Breast epithelium (tissue), 4 donors: ENCODE data around the gene RGS14. TPM values are rescaled to one million over a fixed set of nuclear protein-coding genes. Genes with fewer than 3 reads are reported as not detected.
A peak's percentile ranks its signal among the peaks of the same experiment; 100 is the strongest.

ENCODE experiments used
- DNase-seq, 2 donors: peaks; one replicate each; pipeline ENCODE4 v3.0.0-alpha.2; 2019; ENCODE audit warnings: low spot score in 2 of 2
- H3K27ac ChIP-seq, 2 donors: fragments of 200-600 bp; sonication (generic) in 1 of 2; one replicate each; pipeline ENCODE4 v1.5.1; 2016 to 2019; ENCODE audit warnings: mild to moderate bottlenecking in 1 of 2
- H3K27me3 ChIP-seq, 2 donors: fragments of 200-600 bp; sonication (generic) in 1 of 2; one replicate each; pipeline versions ENCODE4 v1.5.1 to v1.6.0; 2017 to 2019; ENCODE audit warnings: control low read depth in 1 of 2, mild to moderate bottlenecking in 1 of 2
- H3K36me3 ChIP-seq: fragments of 200-600 bp; one replicate; pipeline ENCODE4 v1.5.1; 2019
- H3K4me1 ChIP-seq, 2 donors: fragments of 200-600 bp; sonication (generic); one replicate each; pipeline ENCODE4 v1.5.1; 2016 to 2019; ENCODE audit warnings: control low read depth in 1 of 2
- H3K4me3 ChIP-seq, 3 donors: fragments of 200-600 bp; sonication (generic); 1 replicate in 2 of 3; 2 replicates in 1 of 3; pipeline ENCODE4 v1.5.1; 2016 to 2019; ENCODE audit warnings: mild to moderate bottlenecking in 3 of 3, moderate library complexity in 2 of 3
- H3K9me3 ChIP-seq, 2 donors: fragments of 200-600 bp; sonication (generic) in 1 of 2; one replicate each; pipeline ENCODE4 v1.5.1; 2016 to 2019; ENCODE audit warnings: control low read depth in 1 of 2
- CTCF ChIP-seq, 3 donors: fragments of 450-650 bp; IDR thresholded peaks; one replicate each; pipeline ENCODE4 v1.5.1; 2016 to 2017; ENCODE audit warnings: antibody characterized with exemption in 3 of 3, mild to moderate bottlenecking in 3 of 3, moderate library complexity in 3 of 3
- POLR2A ChIP-seq: fragments of 450-650 bp; IDR thresholded peaks from one replicate; pipeline ENCODE4 v1.6.1; 2016; ENCODE audit warnings: antibody characterized with exemption, mild to moderate bottlenecking, moderate library complexity
- POLR2AphosphoS5 ChIP-seq, 3 donors: sonication (generic); formaldehyde crosslinking; IDR thresholded peaks; one replicate each; pipeline ENCODE4 v1.6.1; 2017; ENCODE audit warnings: antibody characterized with exemption in 3 of 3
- intact Hi-C: fragments of 100-400 bp; cut with DNase I; formaldehyde crosslinking; loops from one replicate; pipeline ENCODE4 v1.15.1; 2023; ENCODE audit warnings: low total_unique reads
- total RNA-seq, 3 donors: library from RNA; depleted of rRNA; stranded (reverse); fragments of >200 nt; gene quantifications; one replicate each; pipeline ENCODE4 v1.1.0, GENCODE V29; 2016

RGS14 gene
- total RNA-seq, 3 donors from 2014 or later, result 9.0 to 16.4 (median 11.3) TPM

- Histone ChIP-seq H3K36me3 (no peaks in the 10 kb centered on the region), H3K4me1 (no peaks in the 10 kb centered on the region), H3K27me3 (no peaks in the 10 kb centered on the region), H3K4me3 (no peak overlapping the region), H3K27ac (no peak overlapping the region), H3K9me3 (no peaks in the 10 kb centered on the region)
- intact Hi-C loops, result loop anchor here (5.0 to 10.0 kb wide), 2 partner anchors 45 to 208 kb away; no protein-coding TSS in a partner anchor
- DNase-seq, result no peak
- TF ChIP-seq POLR2AphosphoS5 (IDR thresholded peaks at IDR 0.05) (no peak), POLR2A (no peak), CTCF (IDR thresholded peaks at IDR 0.05) (no peak)
Observed at GRCh38 chr5:177319913-177320588, 37.7 kb upstream of the RGS14 start.

- no peak for TF ChIP-seq POLR2A
- TF ChIP-seq CTCF (IDR thresholded peaks at IDR 0.05), result no peak
- TF ChIP-seq POLR2AphosphoS5 (IDR thresholded peaks at IDR 0.05), result no peak
- intact Hi-C loops, result no loop called here
- DNase-seq, result no peak
Observed at GRCh38 chr5:177320879-177321278, 36.8 kb upstream of the RGS14 start.

GRCh38 chr5:177325868-177326381 is 31.8 kb upstream of the RGS14 start:
- no peak overlapping the region for H3K4me3 ChIP-seq
- H3K9me3 ChIP-seq, result no peaks in the 10 kb centered on the region
- no peaks in the 10 kb centered on the region for H3K36me3 ChIP-seq
- TF ChIP-seq POLR2A (no peak), CTCF (IDR thresholded peaks at IDR 0.05) (no peak), POLR2AphosphoS5 (IDR thresholded peaks at IDR 0.05) (no peak)
- DNase-seq, result no peak
- no peak overlapping the region for H3K27ac ChIP-seq
- no peaks in the 10 kb centered on the region for H3K27me3 ChIP-seq
- H3K4me1 ChIP-seq, result no peaks in the 10 kb centered on the region
- intact Hi-C loops, result no loop called here

More at GRCh38 chr5:177320879-177321278, 36.8 kb upstream of the RGS14 start:
- Histone ChIP-seq H3K4me3 (no peak overlapping the region), H3K4me1 (no peaks in the 10 kb centered on the region), H3K27ac (no peak overlapping the region), H3K36me3 (no peaks in the 10 kb centered on the region), H3K9me3 (no peaks in the 10 kb centered on the region), H3K27me3 (no peaks in the 10 kb centered on the region)

GRCh38 chr5:177327539-177328522 is 29.9 kb upstream of the RGS14 start:
- no peak for DNase-seq
- intact Hi-C loops, result no loop called here
- Histone ChIP-seq H3K27ac (peak overlapping the region; percentile 40 to 66), H3K4me1 (no peaks in the 10 kb centered on the region), H3K9me3 (no peaks in the 10 kb centered on the region), H3K36me3 (no peaks in the 10 kb centered on the region), H3K4me3 (peak overlapping the region in 1 of 3 donors; percentile 11), H3K27me3 (no peaks in the 10 kb centered on the region)
- no peak for TF ChIP-seq CTCF (IDR thresholded peaks at IDR 0.05)
- TF ChIP-seq POLR2AphosphoS5 (IDR thresholded peaks at IDR 0.05), result no peak
- no peak for TF ChIP-seq POLR2A
